RWPE1 (cell line): ENCODE results near the gene DTL.
"Not testable (repeated sequence)": the region's sequence is repeated elsewhere in the genome, so short reads cannot be mapped to it uniquely, and the experiment has no call there.

Experiments used
- CTCF ChIA-PET: fragments of 350-600 bp; sonication (Branson Sonifier 250); formaldehyde crosslinking; extraction: SDS; loops from one replicate; lab custom pipeline; 2021; lab: Yijun Ruan, JAX
- POLR2A ChIA-PET: fragments of 400-600 bp; formaldehyde crosslinking; extraction: SDS; loops from one replicate; lab custom pipeline; 2020; ENCODE audit warnings: antibody characterized with exemption; ENCODE audit not compliant: low non-redundant PET; lab: Yijun Ruan, JAX
- DNase-seq: peaks from one replicate; pipeline ENCODE4 v3.0.0; 2012; ENCODE audit warnings: low spot score
- H3K27ac ChIP-seq: fragments of 450-650 bp; 2 replicates; pipeline ENCODE4 v1.5.1; 2017
- TF ChIP-seq, protein P1 (sequence below): fragments of 450-650 bp; conservative IDR thresholded peaks from 2 replicates; pipeline ENCODE4 v1.5.1; 2017; ENCODE audit warnings: low read depth, mild to moderate bottlenecking

Gene DTL

DNA sequence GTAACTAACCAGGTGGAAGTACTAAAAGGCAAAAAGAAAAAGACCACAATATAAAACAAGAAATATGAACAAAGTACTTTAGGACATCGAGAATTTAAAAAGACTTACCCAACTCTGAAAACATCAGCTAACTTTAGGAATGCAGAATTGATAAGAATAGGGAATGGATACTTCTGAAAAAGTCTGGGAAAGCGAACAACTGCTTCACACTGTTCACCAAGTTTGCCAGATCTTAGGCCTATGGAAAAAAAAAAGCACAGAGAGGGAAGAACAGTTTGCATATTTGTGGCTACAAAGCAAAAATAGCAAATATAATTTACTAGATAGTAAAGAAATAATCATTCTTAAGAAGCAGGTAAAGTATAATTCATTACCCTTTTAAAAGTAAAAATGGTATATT, 14.6 kb upstream of the DTL start:
- TF ChIP-seq, protein P1, sequence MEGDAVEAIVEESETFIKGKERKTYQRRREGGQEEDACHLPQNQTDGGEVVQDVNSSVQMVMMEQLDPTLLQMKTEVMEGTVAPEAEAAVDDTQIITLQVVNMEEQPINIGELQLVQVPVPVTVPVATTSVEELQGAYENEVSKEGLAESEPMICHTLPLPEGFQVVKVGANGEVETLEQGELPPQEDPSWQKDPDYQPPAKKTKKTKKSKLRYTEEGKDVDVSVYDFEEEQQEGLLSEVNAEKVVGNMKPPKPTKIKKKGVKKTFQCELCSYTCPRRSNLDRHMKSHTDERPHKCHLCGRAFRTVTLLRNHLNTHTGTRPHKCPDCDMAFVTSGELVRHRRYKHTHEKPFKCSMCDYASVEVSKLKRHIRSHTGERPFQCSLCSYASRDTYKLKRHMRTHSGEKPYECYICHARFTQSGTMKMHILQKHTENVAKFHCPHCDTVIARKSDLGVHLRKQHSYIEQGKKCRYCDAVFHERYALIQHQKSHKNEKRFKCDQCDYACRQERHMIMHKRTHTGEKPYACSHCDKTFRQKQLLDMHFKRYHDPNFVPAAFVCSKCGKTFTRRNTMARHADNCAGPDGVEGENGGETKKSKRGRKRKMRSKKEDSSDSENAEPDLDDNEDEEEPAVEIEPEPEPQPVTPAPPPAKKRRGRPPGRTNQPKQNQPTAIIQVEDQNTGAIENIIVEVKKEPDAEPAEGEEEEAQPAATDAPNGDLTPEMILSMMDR, result no peak
- H3K27ac ChIP-seq, result no peak overlapping the region
- ChIA-PET POLR2A (no interaction called here), CTCF (no interaction called here)
- DNase-seq, result no peak

DNA sequence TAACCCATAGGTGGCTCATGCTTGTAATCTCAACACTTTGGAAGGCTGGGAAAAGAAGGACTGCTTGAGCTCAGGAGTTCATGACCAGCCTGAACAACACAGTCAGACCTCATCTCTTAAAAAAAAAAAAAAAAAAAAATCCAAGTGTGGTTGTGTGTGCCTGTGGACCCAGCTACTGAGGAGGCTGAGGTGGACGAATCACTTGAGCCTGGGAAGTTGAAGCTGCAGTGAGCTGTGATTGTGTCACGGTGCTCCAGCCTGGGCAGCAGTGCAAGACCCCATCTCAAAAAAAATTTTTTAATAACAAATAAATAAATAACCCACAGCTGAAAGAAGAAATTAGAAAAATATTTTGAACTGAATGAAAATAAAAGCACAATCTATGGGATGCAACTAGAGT, 14.0 kb upstream of the DTL start:
- no peak for DNase-seq
- POLR2A ChIA-PET, result no interaction called here
- TF ChIP-seq, protein P1, result no peak
- no peak overlapping the region for H3K27ac ChIP-seq
- CTCF ChIA-PET, result interaction anchor here (1.4 kb wide), 1 partner anchor 13 kb away, joined by 3 read pairs; no protein-coding TSS in a partner anchor

DNA sequence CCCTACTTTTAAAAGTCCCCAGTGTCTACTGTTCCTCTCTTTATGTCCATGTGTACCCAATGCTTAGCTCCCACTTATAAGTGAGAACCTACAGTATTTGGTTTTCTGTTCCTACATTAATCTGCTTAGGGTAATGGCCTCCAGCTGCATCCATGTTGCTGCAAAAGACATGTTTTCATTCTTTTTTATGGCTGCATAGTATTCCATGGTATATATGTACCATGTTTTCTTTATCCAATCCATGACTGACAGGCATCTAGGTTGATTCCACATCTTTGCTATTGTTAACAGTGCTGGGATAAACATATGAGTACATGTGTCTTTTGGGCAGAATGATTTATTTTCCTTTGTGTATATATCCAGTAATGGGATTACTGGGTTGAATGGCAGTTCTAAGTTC, 12.6 kb upstream of the DTL start:
- POLR2A ChIA-PET, H3K27ac ChIP-seq, CTCF ChIA-PET: not testable (repeated sequence)

DNA sequence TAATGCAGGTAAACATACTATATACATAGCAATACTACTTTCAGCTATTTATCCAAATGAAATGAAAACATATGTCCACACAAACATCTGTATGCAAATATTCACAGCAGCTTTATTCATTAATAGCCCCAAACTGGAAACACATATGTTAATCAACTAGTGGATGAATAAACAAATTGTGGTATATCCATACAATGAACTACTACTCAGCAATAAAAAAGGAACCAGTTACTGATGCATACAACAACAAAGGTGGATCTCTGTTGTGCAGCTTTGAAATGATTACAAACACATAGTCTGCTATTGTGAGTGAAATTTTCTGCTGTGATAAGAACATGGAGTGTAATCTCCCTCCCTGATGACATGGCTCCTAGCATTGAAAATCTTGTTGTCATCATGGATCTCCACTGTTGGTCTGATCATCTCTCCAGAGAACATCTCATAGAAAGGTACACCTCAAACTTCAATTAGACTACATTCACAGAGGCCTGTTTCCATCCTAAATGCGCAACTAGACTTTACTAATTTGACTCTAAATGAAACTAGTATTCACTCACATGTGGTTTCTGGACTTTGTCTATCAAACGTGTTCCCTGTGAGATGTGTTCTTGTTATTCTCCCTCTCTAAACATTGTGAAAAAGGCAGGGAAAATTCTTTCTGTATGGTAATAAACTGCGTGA, 10.9 kb upstream of the DTL start:
- no peak for DNase-seq
- TF ChIP-seq, protein P1, result no peak
- CTCF ChIA-PET, result interaction anchor here (0.6 kb wide), 1 partner anchor 48 kb away, joined by 3 read pairs; no protein-coding TSS in a partner anchor
- H3K27ac ChIP-seq, result no peak overlapping the region
- POLR2A ChIA-PET, result no interaction called here

More for the DNA sequence above, 12.6 kb upstream of the DTL start:
- not testable (repeated sequence) for DNase-seq

DNA sequence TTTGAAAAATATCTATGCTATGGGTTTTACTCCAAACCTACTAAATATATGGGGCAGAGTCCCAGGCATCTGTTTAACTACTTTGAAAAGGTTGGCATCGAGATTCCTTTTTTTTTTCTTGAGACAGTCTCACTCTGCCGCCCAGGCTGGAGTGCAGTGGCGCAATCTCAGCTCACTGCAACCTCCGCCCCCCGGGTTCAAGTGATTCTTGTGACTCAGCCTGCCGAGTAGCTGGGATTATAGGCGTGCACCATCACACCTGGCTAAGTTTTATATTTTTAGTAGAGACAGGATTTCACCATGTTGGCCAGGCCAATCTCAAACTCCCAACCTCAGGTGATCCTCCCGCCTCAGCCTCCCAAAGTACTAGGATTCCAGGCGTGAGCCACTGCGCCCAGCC, 7.8 kb upstream of the DTL start:
- POLR2A ChIA-PET, DNase-seq: not testable (repeated sequence)
- H3K27ac ChIP-seq, result peak overlapping the region; percentile 81
- CTCF ChIA-PET, result interaction anchor here (0.6 kb wide), 1 partner anchor 369 kb away, joined by 5 read pairs; no protein-coding TSS in a partner anchor

DNA sequence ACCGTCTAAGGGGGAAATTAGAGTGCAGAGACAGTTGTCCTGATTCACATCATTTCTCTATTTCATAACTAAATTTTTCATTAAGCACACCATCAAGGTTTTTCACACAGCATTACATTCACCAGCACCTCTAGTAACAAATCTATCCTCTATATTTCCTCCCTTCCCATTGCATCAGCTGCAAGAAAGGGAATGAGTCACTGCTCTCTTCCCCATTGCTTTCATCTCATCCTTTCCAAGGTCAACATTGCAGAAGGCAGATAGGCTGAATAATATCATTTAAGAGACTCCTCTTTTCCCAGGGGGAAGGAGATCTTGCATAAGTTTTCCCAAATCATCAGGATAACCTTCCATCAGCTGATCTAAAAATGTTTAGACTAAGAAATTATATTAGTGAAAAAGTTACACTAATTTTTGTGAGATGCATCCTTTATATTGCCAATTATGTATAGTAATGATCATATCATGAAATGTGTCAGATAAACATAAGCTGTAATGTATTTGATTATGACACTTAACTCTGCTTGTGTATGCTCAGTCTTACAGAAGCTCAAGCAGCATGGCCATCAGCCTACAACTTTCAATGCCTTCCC, 4.5 kb upstream of the DTL start:
- ChIA-PET CTCF (interaction anchor here (0.6 kb wide), 1 partner anchor 412 kb away, joined by 3 read pairs; no protein-coding TSS in a partner anchor), POLR2A (no interaction called here)
- peak overlapping the region; percentile 95 for H3K27ac ChIP-seq
- TF ChIP-seq, protein P1, result no peak
- peak; percentile 60 for DNase-seq

DNA sequence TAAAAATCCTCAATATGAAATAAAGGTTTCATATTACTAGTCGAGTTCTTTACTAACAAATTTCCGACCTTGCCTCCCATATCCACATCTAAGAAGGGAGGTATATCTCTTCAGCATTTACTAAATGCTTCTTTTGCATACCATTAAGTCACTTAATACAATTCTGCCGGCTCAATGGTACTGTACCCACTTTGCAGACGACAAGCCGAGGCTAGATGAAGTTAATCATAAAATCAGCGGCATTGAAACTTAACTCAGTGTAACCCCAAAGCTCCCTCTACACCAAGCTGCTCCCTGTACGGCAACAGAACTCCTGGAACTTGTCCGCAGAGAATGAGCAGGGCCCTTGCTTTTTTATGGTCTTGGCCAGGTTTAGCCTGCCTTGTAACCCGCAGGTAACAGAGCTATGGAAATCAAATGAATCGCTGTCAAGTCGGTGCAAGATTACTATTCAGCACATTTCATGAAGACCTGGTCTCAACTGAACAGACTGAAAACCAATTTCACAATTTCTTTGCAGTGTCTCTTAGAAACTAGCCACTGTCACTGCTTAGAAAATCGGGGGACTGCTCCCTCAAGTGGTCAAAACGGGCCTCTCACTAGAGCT, 929 bp upstream of the DTL start:
- TF ChIP-seq, protein P1, result no peak
- peak overlapping the region; percentile 92 for H3K27ac ChIP-seq
- ChIA-PET POLR2A (no interaction called here), CTCF (interaction anchor here (0.5 to 3.1 kb wide), 24 partner anchors 9 to 1812 kb away, joined by 3 to 15 read pairs (median 4); no protein-coding TSS in a partner anchor)
- DNase-seq, result no peak
